HG03460 (cell line): ENCODE measurements around the gene TMEM126B.

Experiments used
- ATAC-seq: cut with Tn5 transposase; IDR thresholded peaks from one replicate; pipeline ENCODE4 v1.9.1; 2021; ENCODE audit not compliant: unreplicated experiment

TMEM126B gene

GRCh38 chr11:85682330-85683305, 54.2 kb downstream of the TMEM126B start:
- ATAC-seq: peak; percentile 83

- no peak for ATAC-seq
Measured at GRCh38 chr11:85685125-85685819, 56.9 kb downstream of the TMEM126B start.

- ATAC-seq: no peak
Measured at GRCh38 chr11:85685820-85686459, 57.5 kb downstream of the TMEM126B start, which contains the start of gene CCDC89. Gene CCDC89, minus strand, starts transcription at chr11:85686195. Its CDS starts 65 bp downstream, at chr11:85686130.
